LNCAP (cell line): ENCODE measurements around the gene FAM170B.

Experiments used
- CTCF ChIP-seq: fragments of 450-650 bp; IDR thresholded peaks from 2 replicates; pipeline ENCODE4 v1.5.1; 2017; ENCODE audit warnings: mild to moderate bottlenecking

Gene FAM170B

GRCh38 chr10:49090696-49091380 lies 43.0 kb downstream of the FAM170B start:
- no peak for TF ChIP-seq CTCF

GRCh38 chr10:49090189-49090575 lies 43.6 kb downstream of the FAM170B start:
- TF ChIP-seq CTCF: no peak

GRCh38 chr10:49089557-49090188 lies 44.1 kb downstream of the FAM170B start:
- no peak for TF ChIP-seq CTCF

- no peak for TF ChIP-seq CTCF
Measured at GRCh38 chr10:49089152-49089551, 44.7 kb downstream of the FAM170B start.

- TF ChIP-seq CTCF: no peak
Measured at GRCh38 chr10:49086889-49087288, 46.9 kb downstream of the FAM170B start.

GRCh38 chr10:49083261-49083660 lies 50.6 kb downstream of the FAM170B start:
- TF ChIP-seq CTCF: no peak

- no peak for TF ChIP-seq CTCF
Measured at GRCh38 chr10:49082766-49083165, 51.1 kb downstream of the FAM170B start.
